Vagina (tissue), 2 donors: ENCODE data around the gene CCDC33.

Experiments
- POLR2A ChIP-seq, 2 donors: fragments of 450-650 bp; IDR thresholded peaks; one replicate each; pipeline ENCODE4 v1.6.1; 2017; ENCODE audit warnings: antibody characterized with exemption in 2 of 2, mild to moderate bottlenecking in 2 of 2, moderate library complexity in 2 of 2
- POLR2AphosphoS5 ChIP-seq, 2 donors: sonication (generic); formaldehyde crosslinking; IDR thresholded peaks; one replicate each; pipeline ENCODE4 v1.9.0; 2017; ENCODE audit warnings: antibody characterized with exemption in 2 of 2, mild to moderate bottlenecking in 2 of 2, low read depth in 1 of 2; ENCODE audit not compliant: insufficient read depth in 1 of 2
- TF ChIP-seq, protein P1 (sequence below), 3 experiments: fragments of 450-650 bp in 2 of 3; fragments of 200-600 bp in 1 of 3; sonication (generic) in 1 of 3; IDR thresholded peaks; one replicate each; pipeline ENCODE4 v1.5.1; 2017 to 2019; ENCODE audit warnings: antibody characterized with exemption in 3 of 3, mild to moderate bottlenecking in 2 of 3, moderate library complexity in 2 of 3

DNA sequence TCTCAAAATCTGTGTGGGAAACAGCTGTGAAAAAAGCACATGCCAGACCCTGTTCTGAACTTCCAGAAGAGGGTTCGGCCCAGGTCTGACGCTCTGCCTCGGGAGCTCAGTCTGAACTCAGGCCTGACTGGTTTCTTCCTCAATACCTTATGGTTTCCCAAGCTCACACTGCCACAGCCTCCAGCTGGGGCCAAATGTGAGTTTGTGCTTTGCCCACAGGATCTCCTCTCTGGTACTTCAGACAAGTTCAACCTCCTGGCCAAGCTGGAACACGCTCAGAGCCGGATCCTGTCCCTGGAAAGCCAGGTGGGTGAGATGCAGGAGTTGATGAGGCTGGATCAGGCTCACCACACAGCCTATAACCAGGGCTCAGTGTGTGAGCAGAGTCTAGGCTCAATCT, 97.5 kb downstream of the CCDC33 start:
- TF ChIP-seq, protein P1, sequence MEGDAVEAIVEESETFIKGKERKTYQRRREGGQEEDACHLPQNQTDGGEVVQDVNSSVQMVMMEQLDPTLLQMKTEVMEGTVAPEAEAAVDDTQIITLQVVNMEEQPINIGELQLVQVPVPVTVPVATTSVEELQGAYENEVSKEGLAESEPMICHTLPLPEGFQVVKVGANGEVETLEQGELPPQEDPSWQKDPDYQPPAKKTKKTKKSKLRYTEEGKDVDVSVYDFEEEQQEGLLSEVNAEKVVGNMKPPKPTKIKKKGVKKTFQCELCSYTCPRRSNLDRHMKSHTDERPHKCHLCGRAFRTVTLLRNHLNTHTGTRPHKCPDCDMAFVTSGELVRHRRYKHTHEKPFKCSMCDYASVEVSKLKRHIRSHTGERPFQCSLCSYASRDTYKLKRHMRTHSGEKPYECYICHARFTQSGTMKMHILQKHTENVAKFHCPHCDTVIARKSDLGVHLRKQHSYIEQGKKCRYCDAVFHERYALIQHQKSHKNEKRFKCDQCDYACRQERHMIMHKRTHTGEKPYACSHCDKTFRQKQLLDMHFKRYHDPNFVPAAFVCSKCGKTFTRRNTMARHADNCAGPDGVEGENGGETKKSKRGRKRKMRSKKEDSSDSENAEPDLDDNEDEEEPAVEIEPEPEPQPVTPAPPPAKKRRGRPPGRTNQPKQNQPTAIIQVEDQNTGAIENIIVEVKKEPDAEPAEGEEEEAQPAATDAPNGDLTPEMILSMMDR (IDR thresholded peaks at IDR 0.05): no peak
- TF ChIP-seq POLR2AphosphoS5 (IDR thresholded peaks at IDR 0.05; ENCODE audit: insufficient read depth in 1 of 2, low read depth in 1 of 2) (no peak), POLR2A (IDR thresholded peaks at IDR 0.05) (no peak)
